MM.1S (cell line): Measurements from ENCODE around the gene MAP3K13.
A peak's percentile ranks its signal among the peaks of the same experiment; 100 is the strongest.

ENCODE experiments used
- DNase-seq: peaks from one replicate; pipeline ENCODE4 v3.0.0-alpha.2; 2015
- H2AFZ ChIP-seq: fragments of 300-600 bp; sonication (generic); 2 replicates; pipeline ENCODE4 v1.6.0; 2016; ENCODE audit warnings: antibody characterized with exemption, low read length
- H3F3A ChIP-seq: fragments of 300-600 bp; sonication (generic); 2 replicates; pipeline ENCODE4 v1.6.1; 2016; ENCODE audit warnings: mild to moderate bottlenecking, antibody characterized with exemption, low read length, moderate library complexity, mixed read lengths; ENCODE audit not compliant: insufficient read depth
- H3K27ac ChIP-seq: fragments of 300-600 bp; sonication (generic); 2 replicates; pipeline ENCODE4 v1.5.1; 2016; ENCODE audit warnings: mild to moderate bottlenecking, low read length
- H3K27me3 ChIP-seq: fragments of 300-600 bp; sonication (generic); replicated peaks from 2 replicates; pipeline ENCODE4 v1.6.0; 2016; ENCODE audit warnings: low read length; ENCODE audit not compliant: insufficient read depth
- H3K36me3 ChIP-seq: fragments of 300-600 bp; sonication (generic); replicated peaks from 2 replicates; pipeline ENCODE4 v1.6.1; 2016; ENCODE audit warnings: mild to moderate bottlenecking, low read length, mixed read lengths; ENCODE audit not compliant: insufficient read depth
- H3K4me1 ChIP-seq: fragments of 300-600 bp; sonication (generic); 2 replicates; pipeline ENCODE4 v1.6.1; 2016; ENCODE audit warnings: low read length, mixed read lengths
- H3K4me2 ChIP-seq: fragments of 300-600 bp; sonication (generic); 2 replicates; pipeline ENCODE4 v1.6.0; 2016; ENCODE audit warnings: low read depth, low read length
- H3K4me3 ChIP-seq: fragments of 300-600 bp; sonication (generic); 2 replicates; pipeline ENCODE4 v1.5.1; 2016; ENCODE audit warnings: low read length, mixed read lengths
- H3K79me2 ChIP-seq: fragments of 300-600 bp; sonication (generic); 2 replicates; pipeline ENCODE4 v1.6.1; 2016; ENCODE audit warnings: mixed run types, low read length, mixed read lengths
- H3K9ac ChIP-seq: fragments of 300-600 bp; sonication (generic); 2 replicates; pipeline ENCODE4 v1.6.1; 2016; ENCODE audit warnings: low read length, mixed read lengths
- H3K9me2 ChIP-seq: fragments of 300-600 bp; sonication (generic); replicated peaks from 2 replicates; pipeline ENCODE4 v1.6.1; 2016; ENCODE audit warnings: mild to moderate bottlenecking, low read length, mixed read lengths; ENCODE audit not compliant: insufficient read depth
- H3K9me3 ChIP-seq: fragments of 300-600 bp; sonication (generic); replicated peaks from 2 replicates; pipeline ENCODE4 v1.6.1; 2016; ENCODE audit warnings: mild to moderate bottlenecking, low read length, mixed read lengths; ENCODE audit not compliant: insufficient read depth
- H4K20me1 ChIP-seq: fragments of 300-600 bp; sonication (generic); 2 replicates; pipeline ENCODE4 v1.6.1; 2016; ENCODE audit warnings: mild to moderate bottlenecking, low read length, moderate library complexity, mixed read lengths; ENCODE audit not compliant: insufficient read depth
- EZH2 ChIP-seq: fragments of 300-600 bp; sonication (generic); optimal IDR thresholded peaks from 2 replicates; pipeline ENCODE3; 2017; ENCODE audit warnings: low read depth, mild to moderate bottlenecking, antibody characterized with exemption, low read length, mixed read lengths
- EZH2phosphoT487 ChIP-seq: fragments of 300-600 bp; sonication (generic); IDR thresholded peaks from 2 replicates; pipeline ENCODE4 v1.6.1; 2018; ENCODE audit warnings: antibody characterized with exemption, low read length
- TF ChIP-seq, protein P1 (sequence below): fragments of 300-600 bp; sonication (generic); IDR thresholded peaks from 2 replicates; pipeline ENCODE4 v1.5.1; 2016; ENCODE audit warnings: antibody characterized with exemption, low read length, mixed read lengths

Gene MAP3K13

DNA sequence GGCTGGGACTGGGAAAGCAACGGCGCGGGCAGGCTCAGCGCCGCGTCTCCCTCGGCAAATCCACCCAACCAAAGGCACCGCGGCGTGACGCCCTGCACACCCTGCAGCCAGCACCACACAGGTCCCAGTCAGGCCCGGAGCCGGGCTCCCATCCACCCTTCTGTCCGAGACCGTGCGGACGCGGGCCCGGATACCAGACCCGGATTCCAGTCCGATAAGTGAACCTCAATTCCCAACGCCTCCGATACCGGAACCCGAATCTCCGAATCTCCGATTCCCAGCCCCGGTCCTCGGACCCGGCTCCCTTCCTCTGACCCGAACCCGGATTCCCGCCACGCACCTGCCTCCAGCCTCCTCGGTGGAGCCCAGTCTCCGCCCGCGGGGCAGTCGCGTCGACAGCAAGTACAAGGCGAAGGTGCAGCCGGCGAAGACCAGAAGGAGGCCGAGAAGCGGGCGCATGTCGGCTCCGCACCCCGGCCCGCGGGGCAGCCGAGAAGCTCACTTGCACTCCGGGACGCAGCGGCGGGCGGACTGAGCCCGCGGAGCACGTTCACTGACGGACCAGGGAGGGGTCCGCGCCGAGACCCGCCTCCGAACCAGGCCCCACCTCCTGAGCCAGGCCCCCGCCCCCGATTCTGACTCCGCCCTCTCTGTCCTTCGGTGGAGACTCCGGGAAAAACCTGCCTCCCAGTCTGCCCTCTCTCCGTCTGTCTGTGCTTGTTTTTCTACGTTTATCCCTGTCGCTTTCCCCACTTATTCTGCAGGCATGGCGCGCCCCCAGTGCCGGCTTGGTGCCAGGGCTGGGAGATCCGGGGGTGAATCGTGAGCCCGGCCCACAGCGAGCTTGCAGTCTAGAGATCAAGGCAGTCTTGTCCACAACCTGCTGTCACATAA, 135.8 kb downstream of the MAP3K13 start, which contains the start of gene TMEM41A:
Gene TMEM41A, minus strand, starts transcription at position 533 of the 894 bp plus-strand sequence. Its CDS starts 74 bp downstream, at position 459.
- H3F3A ChIP-seq = peaks cover 7% of the 10 kb centered on the region
- H3K4me1 ChIP-seq = peaks cover 22% of the 10 kb centered on the region
- H3K9me3 ChIP-seq = no peaks in the 10 kb centered on the region
- H3K79me2 ChIP-seq = peaks cover 44% of the 10 kb centered on the region
- H2AFZ ChIP-seq = peak within 1 kb of the TSS; percentile 92
- H3K27ac ChIP-seq = peak within 1 kb of the TSS; percentile 82
- H4K20me1 ChIP-seq = no peaks in the 10 kb centered on the region
- H3K27me3 ChIP-seq = no peaks in the 10 kb centered on the region
- H3K9me2 ChIP-seq = no peaks in the 10 kb centered on the region
- TF ChIP-seq EZH2phosphoT487 (no peak), EZH2 (no peak)
- TF ChIP-seq, protein P1, sequence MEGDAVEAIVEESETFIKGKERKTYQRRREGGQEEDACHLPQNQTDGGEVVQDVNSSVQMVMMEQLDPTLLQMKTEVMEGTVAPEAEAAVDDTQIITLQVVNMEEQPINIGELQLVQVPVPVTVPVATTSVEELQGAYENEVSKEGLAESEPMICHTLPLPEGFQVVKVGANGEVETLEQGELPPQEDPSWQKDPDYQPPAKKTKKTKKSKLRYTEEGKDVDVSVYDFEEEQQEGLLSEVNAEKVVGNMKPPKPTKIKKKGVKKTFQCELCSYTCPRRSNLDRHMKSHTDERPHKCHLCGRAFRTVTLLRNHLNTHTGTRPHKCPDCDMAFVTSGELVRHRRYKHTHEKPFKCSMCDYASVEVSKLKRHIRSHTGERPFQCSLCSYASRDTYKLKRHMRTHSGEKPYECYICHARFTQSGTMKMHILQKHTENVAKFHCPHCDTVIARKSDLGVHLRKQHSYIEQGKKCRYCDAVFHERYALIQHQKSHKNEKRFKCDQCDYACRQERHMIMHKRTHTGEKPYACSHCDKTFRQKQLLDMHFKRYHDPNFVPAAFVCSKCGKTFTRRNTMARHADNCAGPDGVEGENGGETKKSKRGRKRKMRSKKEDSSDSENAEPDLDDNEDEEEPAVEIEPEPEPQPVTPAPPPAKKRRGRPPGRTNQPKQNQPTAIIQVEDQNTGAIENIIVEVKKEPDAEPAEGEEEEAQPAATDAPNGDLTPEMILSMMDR = no peak
- peak within 1 kb of the TSS; percentile 67 for H3K4me2 ChIP-seq
- H3K36me3 ChIP-seq = peaks cover 2% of the 10 kb centered on the region; the same call in 1 of the 2 replicates
- peak within 1 kb of the TSS; percentile 90 for H3K9ac ChIP-seq
- peak within 1 kb of the TSS; percentile 92 for H3K4me3 ChIP-seq
- DNase-seq = peak; percentile 96

GRCh38 chr3:185502987-185503386, 140.1 kb downstream of the MAP3K13 start:
- no peak overlapping the region for H2AFZ ChIP-seq
- no peaks in the 10 kb centered on the region for H3K4me1 ChIP-seq
- peaks cover 7% of the 10 kb centered on the region for H3K79me2 ChIP-seq
- H3K9ac ChIP-seq = no peak overlapping the region
- peaks cover 7% of the 10 kb centered on the region for H3F3A ChIP-seq
- H3K27me3 ChIP-seq = no peaks in the 10 kb centered on the region
- no peaks in the 10 kb centered on the region for H3K36me3 ChIP-seq
- H3K9me3 ChIP-seq = no peaks in the 10 kb centered on the region
- no peaks in the 10 kb centered on the region for H3K9me2 ChIP-seq
- no peak overlapping the region for H3K4me3 ChIP-seq
- no peaks in the 10 kb centered on the region for H4K20me1 ChIP-seq
- no peak overlapping the region for H3K27ac ChIP-seq
- H3K4me2 ChIP-seq = no peak overlapping the region
- TF ChIP-seq EZH2 (no peak), EZH2phosphoT487 (no peak)
- TF ChIP-seq, protein P1 = no peak
- no peak for DNase-seq

DNA sequence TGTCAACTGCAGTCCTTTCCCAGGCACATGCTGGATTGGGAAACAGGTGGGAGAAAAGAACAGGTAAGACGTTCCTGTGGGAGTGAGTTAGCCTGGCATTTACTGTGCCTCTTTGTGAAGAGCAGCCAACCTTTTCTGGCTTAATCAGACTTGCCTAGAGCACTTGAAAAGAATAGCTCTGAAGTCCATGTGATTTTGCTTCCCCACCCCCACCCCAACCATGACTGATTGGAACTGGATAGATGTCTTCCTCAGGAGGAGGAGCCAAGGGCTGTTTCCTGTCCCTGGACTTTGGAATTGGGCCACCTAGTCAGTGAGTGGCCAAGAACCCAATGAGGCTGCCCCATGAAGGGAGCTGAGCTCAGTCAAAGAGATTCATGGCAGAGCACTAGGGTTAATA, 140.6 kb downstream of the MAP3K13 start:
- no peaks in the 10 kb centered on the region for H3K9me2 ChIP-seq
- H3K79me2 ChIP-seq = peaks cover 2% of the 10 kb centered on the region
- TF ChIP-seq EZH2 (no peak), EZH2phosphoT487 (no peak)
- TF ChIP-seq, protein P1 = no peak
- H3K9me3 ChIP-seq = no peaks in the 10 kb centered on the region
- no peak for DNase-seq
- H3K4me2 ChIP-seq = no peak overlapping the region
- no peaks in the 10 kb centered on the region for H3K36me3 ChIP-seq
- H2AFZ ChIP-seq = no peak overlapping the region
- H3K9ac ChIP-seq = no peak overlapping the region
- peaks cover 3% of the 10 kb centered on the region for H3F3A ChIP-seq
- H3K27ac ChIP-seq = no peak overlapping the region
- no peak overlapping the region for H3K4me3 ChIP-seq
- no peaks in the 10 kb centered on the region for H3K4me1 ChIP-seq
- no peaks in the 10 kb centered on the region for H4K20me1 ChIP-seq
- no peaks in the 10 kb centered on the region for H3K27me3 ChIP-seq
